GM18870 (cell line): ENCODE data around the gene LGMN.
A peak's percentile ranks its signal among the peaks of the same experiment; 100 is the strongest.
"Not testable (repeated sequence)": the region's sequence is repeated elsewhere in the genome, so short reads cannot be mapped to it uniquely, and the experiment has no call there.

Experiments used
- ATAC-seq: cut with Tn5 transposase; IDR thresholded peaks from one replicate; pipeline ENCODE4 v1.9.1; 2021; ENCODE audit warnings: moderate library complexity; ENCODE audit not compliant: unreplicated experiment

Gene LGMN

GRCh38 chr14:92748259-92749016 is at the start of gene LGMN:
LGMN (minus strand) TSS chr14:92748627; CDS start chr14:92732786, 15,841 bp downstream.
- ATAC-seq: peak; percentile 49

- ATAC-seq: no peak
These were observed 46.5 kb upstream of the LGMN start for GRCh38 chr14:92794961-92795360.

GRCh38 chr14:92794547-92794941 is 46.1 kb upstream of the LGMN start:
- ATAC-seq: no peak

GRCh38 chr14:92793709-92794546 is 45.5 kb upstream of the LGMN start, which contains the start of gene GOLGA5:
GOLGA5 (plus strand) TSS chr14:92794305; CDS start chr14:92797438, 3,133 bp downstream.
- peak; percentile 76 for ATAC-seq

- no peak for ATAC-seq
These were observed 44.5 kb upstream of the LGMN start for GRCh38 chr14:92792885-92793284.

GRCh38 chr14:92789457-92790089 is 41.1 kb upstream of the LGMN start:
- no peak for ATAC-seq

GRCh38 chr14:92787554-92787953 is 39.1 kb upstream of the LGMN start:
- no peak for ATAC-seq

- no peak for ATAC-seq
These were observed 38.0 kb upstream of the LGMN start for GRCh38 chr14:92786427-92786756.

- ATAC-seq: no peak
These were observed 37.4 kb upstream of the LGMN start for GRCh38 chr14:92785667-92786426.

- peak; percentile 61 for ATAC-seq
These were observed 35.5 kb upstream of the LGMN start for GRCh38 chr14:92783813-92784431.

GRCh38 chr14:92781350-92781749 is 32.9 kb upstream of the LGMN start:
- ATAC-seq: no peak

- ATAC-seq: no peak
These were observed 32.2 kb upstream of the LGMN start for GRCh38 chr14:92780444-92781232.

- not testable (repeated sequence) for ATAC-seq
These were observed 30.6 kb upstream of the LGMN start for GRCh38 chr14:92778868-92779565.

- ATAC-seq: peak; percentile 97
These were observed 26.9 kb upstream of the LGMN start for GRCh38 chr14:92775292-92775691.

- ATAC-seq: no peak
These were observed 26.1 kb upstream of the LGMN start for GRCh38 chr14:92774572-92774971.

GRCh38 chr14:92770484-92770883 is 22.1 kb upstream of the LGMN start:
- ATAC-seq: no peak

- ATAC-seq: no peak
These were observed 20.4 kb upstream of the LGMN start for GRCh38 chr14:92768795-92769194.

- peak; percentile 91 for ATAC-seq
These were observed 19.8 kb upstream of the LGMN start for GRCh38 chr14:92768236-92768635.
